HFF-Myc (cell line): ENCODE data around the gene RIMKLA.
A peak's percentile ranks its signal among the peaks of the same experiment; 100 is the strongest.

Experiments
- DNase-seq: peaks from one replicate; pipeline ENCODE4 v3.0.0-alpha.2; 2011; ENCODE audit warnings: low read depth; ENCODE audit errors: extremely low read depth
- H3K4me3 ChIP-seq: replicated peaks from 2 replicates; pipeline ENCODE4 v1.5.1; 2011; ENCODE audit warnings: low read depth, mild to moderate bottlenecking, control low read depth, low read length
- CTCF ChIP-seq: IDR thresholded peaks from 2 replicates; pipeline ENCODE4 v1.5.1; 2012; ENCODE audit warnings: mild to moderate bottlenecking, low read depth, low read length, control low read depth; ENCODE audit errors: missing control alignments

Gene RIMKLA

GRCh38 chr1:42380586-42381279 is at the start of gene RIMKLA:
Gene RIMKLA, plus strand, starts transcription at chr1:42380792. Its CDS starts 143 bp downstream, at chr1:42380935.
- no peak for TF ChIP-seq CTCF

GRCh38 chr1:42332877-42333276 is 47.7 kb upstream of the RIMKLA start:
- TF ChIP-seq CTCF: no peak
- no peak for DNase-seq
- peak overlapping the region; percentile 91; the same call in 1 of the 2 replicates for H3K4me3 ChIP-seq

More at GRCh38 chr1:42380586-42381279, at the start of gene RIMKLA:
- H3K4me3 ChIP-seq: peak within 1 kb of the TSS; percentile 26
- DNase-seq: no peak

GRCh38 chr1:42333662-42334239 is 46.8 kb upstream of the RIMKLA start:
- DNase-seq: no peak
- peak overlapping the region; percentile 91 for H3K4me3 ChIP-seq
- TF ChIP-seq CTCF: no peak

GRCh38 chr1:42334240-42335049 is 46.1 kb upstream of the RIMKLA start:
- H3K4me3 ChIP-seq: peak overlapping the region; percentile 91
- no peak for TF ChIP-seq CTCF
- no peak for DNase-seq

GRCh38 chr1:42335050-42335808 is 45.4 kb upstream of the RIMKLA start, which contains the start of gene FOXJ3:
Gene FOXJ3, minus strand, starts transcription at chr1:42335235. Its CDS starts 24,142 bp downstream, at chr1:42311093.
- peak; percentile 90 for DNase-seq
- H3K4me3 ChIP-seq: peak within 1 kb of the TSS; percentile 91

More at GRCh38 chr1:42335050-42335808, 45.4 kb upstream of the RIMKLA start, which contains the start of gene FOXJ3:
- no peak for TF ChIP-seq CTCF
